CD14-positive monocyte (primary cell): ENCODE measurements around the gene SLK. TPM values are rescaled to one million over a fixed set of nuclear protein-coding genes. Genes with fewer than 3 reads are reported as not detected.

ENCODE experiments used
- DNase-seq, 3 donors: peaks; one replicate each; pipeline ENCODE4 v3.0.0-alpha.2; 2011 to 2022
- H2AFZ ChIP-seq: 2 replicates; pipeline ENCODE4 v1.6.0; 2012; ENCODE audit warnings: mild to moderate bottlenecking, low read depth, low read length, inconsistent platforms; ENCODE audit not compliant: insufficient read depth, poor library complexity, severe bottlenecking
- H3K27ac ChIP-seq, 2 donors: 1 replicate in 1 of 2; 2 replicates in 1 of 2; pipeline ENCODE4 v1.5.1; 2012 to 2013; ENCODE audit warnings: low read length in 2 of 2, control low read depth in 1 of 2, inconsistent platforms in 1 of 2, low read depth in 1 of 2, mild to moderate bottlenecking in 1 of 2
- H3K27me3 ChIP-seq, 2 donors: one replicate each; pipeline versions ENCODE4 v1.6.0 to v1.6.1; 2011 to 2013; ENCODE audit warnings: low read length in 2 of 2; ENCODE audit not compliant: control insufficient read depth in 2 of 2, insufficient read depth in 2 of 2
- H3K36me3 ChIP-seq, 2 donors: replicated peaks in 1 of 2; 1 replicate in 1 of 2; 2 replicates in 1 of 2; pipeline versions ENCODE4 v1.5.1 to v1.6.1; 2012 to 2013; ENCODE audit warnings: low read length in 2 of 2, control low read depth in 1 of 2, inconsistent platforms in 1 of 2, mild to moderate bottlenecking in 1 of 2; ENCODE audit not compliant: insufficient read depth in 2 of 2, control insufficient read depth in 1 of 2
- H3K4me1 ChIP-seq, 2 donors: 1 replicate in 1 of 2; 2 replicates in 1 of 2; pipeline versions ENCODE4 v1.5.1 to v1.6.1; 2012 to 2013; ENCODE audit warnings: low read length in 2 of 2, control low read depth in 1 of 2, inconsistent platforms in 1 of 2, mild to moderate bottlenecking in 1 of 2, moderate library complexity in 1 of 2; ENCODE audit not compliant: insufficient read depth in 2 of 2, control insufficient read depth in 1 of 2
- H3K4me2 ChIP-seq: replicated peaks from 2 replicates; pipeline ENCODE3; 2012; ENCODE audit warnings: low read length, moderate library complexity, mild to moderate bottlenecking; ENCODE audit not compliant: poor library complexity, severe bottlenecking; ENCODE audit errors: extremely low read depth
- H3K4me3 ChIP-seq, 3 experiments: fragments of 200-600 bp in 1 of 3; sonication (generic) in 1 of 3; replicated peaks in 1 of 3; 1 replicate in 2 of 3; 2 replicates in 1 of 3; pipeline ENCODE4 v1.5.1; 2011 to 2013; ENCODE audit warnings: low read length in 3 of 3, mild to moderate bottlenecking in 3 of 3, control low read depth in 2 of 3, low read depth in 2 of 3, inconsistent platforms in 1 of 3, moderate library complexity in 1 of 3
- H3K79me2 ChIP-seq: 2 replicates; pipeline ENCODE4 v1.6.0; 2012; ENCODE audit warnings: mild to moderate bottlenecking, control low read depth, inconsistent platforms, low read length, moderate library complexity; ENCODE audit not compliant: insufficient read depth
- H3K9ac ChIP-seq: 2 replicates; pipeline ENCODE4 v1.6.0; 2017; ENCODE audit warnings: low read length, mild to moderate bottlenecking; ENCODE audit not compliant: insufficient read depth, poor library complexity, severe bottlenecking
- H3K9me3 ChIP-seq, 2 donors: replicated peaks in 1 of 2; 1 replicate in 1 of 2; 2 replicates in 1 of 2; pipeline versions ENCODE4 v1.5.1 to v1.6.1; 2012 to 2013; ENCODE audit warnings: low read length in 2 of 2, control low read depth in 1 of 2; ENCODE audit not compliant: control insufficient read depth in 1 of 2, insufficient read depth in 1 of 2
- H4K20me1 ChIP-seq: 2 replicates; pipeline ENCODE4 v1.6.0; 2012; ENCODE audit warnings: mild to moderate bottlenecking, low read length, control low read depth, moderate library complexity; ENCODE audit not compliant: insufficient read depth
- H3K27ac Mint-ChIP-seq, 7 donors: one replicate each; pipeline ENCODE4 v1.8.0; 2020; ENCODE audit warnings: mild to moderate bottlenecking in 7 of 7, mixed read lengths in 7 of 7, moderate library complexity in 6 of 7, inconsistent platforms in 2 of 7
- H3K27me3 Mint-ChIP-seq, 3 donors: one replicate each; pipeline ENCODE4 v1.8.0; 2021 to 2022; ENCODE audit warnings: low read depth in 3 of 3, mild to moderate bottlenecking in 3 of 3, mixed read lengths in 3 of 3, moderate library complexity in 3 of 3, inconsistent platforms in 1 of 3
- H3K36me3 Mint-ChIP-seq, 2 donors: one replicate each; pipeline ENCODE4 v1.8.0; 2020; ENCODE audit warnings: mixed read lengths in 2 of 2, inconsistent platforms in 1 of 2, mild to moderate bottlenecking in 1 of 2
- H3K4me1 Mint-ChIP-seq: one replicate; pipeline ENCODE4 v1.8.0; 2020; ENCODE audit warnings: mild to moderate bottlenecking, mixed read lengths
- H3K4me3 Mint-ChIP-seq, 2 donors: one replicate each; pipeline ENCODE4 v1.8.0; 2020; ENCODE audit warnings: mild to moderate bottlenecking in 2 of 2, mixed read lengths in 2 of 2, moderate library complexity in 1 of 2
- H3K9me3 Mint-ChIP-seq, 7 donors: one replicate each; pipeline ENCODE4 v1.8.0; 2020 to 2022; ENCODE audit warnings: mixed read lengths in 7 of 7, mild to moderate bottlenecking in 6 of 7, moderate library complexity in 6 of 7, inconsistent platforms in 2 of 7
- CTCF ChIP-seq: fragments of 200-600 bp; IDR thresholded peaks from one replicate; pipeline ENCODE4 v1.8.0; 2022; ENCODE audit warnings: antibody characterized with exemption, mild to moderate bottlenecking
- WGBS: methylation state at CpG from one replicate; pipeline ENCODE4 v1.1.5; 2013; ENCODE audit warnings: missing lambda C conversion rate; ENCODE audit not compliant: insufficient coverage; 5-methylcytosine and 5-hydroxymethylcytosine counted together
- intact Hi-C, 2 donors: fragments of 100-400 bp; cut with micrococcal nuclease; formaldehyde crosslinking; loops; one replicate each; pipeline versions ENCODE4 v1.15.0 to v1.15.1; 2023
- polyA plus RNA-seq, 3 donors: library from polyadenylated mRNA; depleted of rRNA in 1 of 3; unstranded in 2 of 3; stranded (reverse) in 1 of 3; fragments of 300-500 nt in 2 of 3; fragments of >200 nt in 1 of 3; fragmentation: Illumina TruSeq in 2 of 3; gene quantifications; 1 replicate in 2 of 3; 2 replicates in 1 of 3; pipeline ENCODE4 v1.2.3, GENCODE V29; 2012 to 2021

The SLK gene
- polyA plus RNA-seq, 3 donors: 2.9 to 6.5 (median 4.4) TPM

- no peak overlapping the region for H3K4me3 Mint-ChIP-seq
- Histone ChIP-seq H3K4me2 (no peak overlapping the region), H3K79me2 (no peaks in the 10 kb centered on the region), H3K9me3 (no peaks in the 10 kb centered on the region), H3K4me3 (no peak overlapping the region), H3K4me1 (peaks cover 0 to 8% of the 10 kb centered on the region in 2 donors), H3K27me3 (no peaks in the 10 kb centered on the region), H3K27ac (no peak overlapping the region), H2AFZ (no peak overlapping the region), H3K36me3 (peaks cover 3 to 31% of the 10 kb centered on the region in 2 donors), H3K9ac (no peak overlapping the region), H4K20me1 (no peaks in the 10 kb centered on the region)
- no peaks in the 10 kb centered on the region for H3K9me3 Mint-ChIP-seq
- no peak for DNase-seq
- H3K4me1 Mint-ChIP-seq: peaks cover 14% of the 10 kb centered on the region
- TF ChIP-seq CTCF: no peak
- H3K27ac Mint-ChIP-seq: peak overlapping the region in 2 of 7 donors; percentile 29 to 38
- 89% methylated on average over 16 of the region's 23 CpGs for WGBS
- peaks cover 0 to 5% (median 4%) of the 10 kb centered on the region in 3 donors for H3K27me3 Mint-ChIP-seq
- peaks cover 15 to 29% of the 10 kb centered on the region in 2 donors for H3K36me3 Mint-ChIP-seq
- intact Hi-C loops: no loop called here
These were observed 67.7 kb downstream of the SLK start for GRCh38 chr10:104034401-104035193.

- H3K4me3 ChIP-seq: no peak overlapping the region
- no peak overlapping the region for H2AFZ ChIP-seq
- Mint-ChIP-seq H3K4me3 (no peak overlapping the region), H3K9me3 (no peaks in the 10 kb centered on the region), H3K4me1 (peaks cover 14% of the 10 kb centered on the region), H3K27ac (peak overlapping the region in 1 of 7 donors; percentile 62), H3K36me3 (peaks cover 14 to 23% of the 10 kb centered on the region in 2 donors), H3K27me3 (peaks cover 3 to 5% (median 4%) of the 10 kb centered on the region in 3 donors)
- no peaks in the 10 kb centered on the region for H3K27me3 ChIP-seq
- WGBS: 87% methylated on average over 18 of the region's 18 CpGs
- intact Hi-C loops: no loop called here
- H3K9me3 ChIP-seq: no peaks in the 10 kb centered on the region
- no peak overlapping the region for H3K4me2 ChIP-seq
- no peaks in the 10 kb centered on the region for H4K20me1 ChIP-seq
- peaks cover 3 to 26% of the 10 kb centered on the region in 2 donors for H3K36me3 ChIP-seq
- DNase-seq: no peak
- H3K9ac ChIP-seq: no peak overlapping the region
- peaks cover 0 to 8% of the 10 kb centered on the region in 2 donors for H3K4me1 ChIP-seq
- H3K79me2 ChIP-seq: no peaks in the 10 kb centered on the region
- no peak overlapping the region for H3K27ac ChIP-seq
- no peak for TF ChIP-seq CTCF
These were observed 68.5 kb downstream of the SLK start for GRCh38 chr10:104035194-104036068.
